Cardiac muscle cell (in vitro differentiated cells and primary cell): Measurements from ENCODE around the gene TSNAX. TPM values are rescaled to one million over a fixed set of nuclear protein-coding genes. Genes with fewer than 3 reads are reported as not detected.

Source experiments
- DNase-seq, 2 donors: peaks; one replicate each; pipeline versions ENCODE4 v3.0.0 to v3.0.0-alpha.2; 2010 to 2017; ENCODE audit warnings: low read depth in 1 of 2, low spot score in 1 of 2
- H3K27ac ChIP-seq: fragments of 200-600 bp; sonication (generic); 2 replicates; pipeline ENCODE4 v1.5.1; 2016
- H3K27me3 ChIP-seq: fragments of 200-600 bp; sonication (generic); 2 replicates; pipeline ENCODE4 v1.6.0; 2016; ENCODE audit warnings: control low read depth
- H3K36me3 ChIP-seq: fragments of 200-600 bp; sonication (generic); 2 replicates; pipeline ENCODE4 v1.5.1; 2016; ENCODE audit warnings: control low read depth
- H3K4me1 ChIP-seq: fragments of 200-600 bp; sonication (generic); 2 replicates; pipeline ENCODE4 v1.8.1; 2017; ENCODE audit warnings: low read depth, mild to moderate bottlenecking, mixed run types
- H3K4me3 ChIP-seq: fragments of 200-600 bp; sonication (generic); 2 replicates; pipeline ENCODE4 v1.5.1; 2016; ENCODE audit warnings: mild to moderate bottlenecking
- H3K9me3 ChIP-seq: fragments of 200-600 bp; sonication (generic); 2 replicates; pipeline ENCODE4 v1.5.1; 2017; ENCODE audit warnings: low read depth, mild to moderate bottlenecking, control low read depth
- CTCF ChIP-seq: IDR thresholded peaks from 2 replicates; pipeline ENCODE4 v1.5.1; 2012; ENCODE audit warnings: low read depth, mild to moderate bottlenecking, low read length
- polyA plus RNA-seq: library from polyadenylated mRNA; unstranded; fragments of >200 nt; fragmentation: Nextera tagmentation; extraction: Ambion mirVana; gene quantifications from 2 replicates; pipeline ENCODE4 v1.2.1, GENCODE V29; 2016
- total RNA-seq: library from RNA; depleted of rRNA; stranded (reverse); fragments of >200 nt; gene quantifications from 2 replicates; pipeline ENCODE4 v1.2.3, GENCODE V29; 2016

The TSNAX gene
- total and polyA plus RNA-seq, 2 experiments from 2014 or later, result 18.9 to 44.5 TPM

- no peaks in the 10 kb centered on the region for H3K27me3 ChIP-seq
Observed at GRCh38 chr1:231602673-231602984, 74.2 kb downstream of the TSNAX start.

GRCh38 chr1:231603598-231604275, 75.3 kb downstream of the TSNAX start:
- TF ChIP-seq CTCF, result peak; percentile 72
- no peaks in the 10 kb centered on the region for H3K9me3 ChIP-seq
- H3K4me3 ChIP-seq, result no peak overlapping the region
- H3K4me1 ChIP-seq, result no peaks in the 10 kb centered on the region
- H3K27ac ChIP-seq, result no peak overlapping the region
- DNase-seq, result peak; percentile 59 to 65
- H3K27me3 ChIP-seq, result no peaks in the 10 kb centered on the region
- no peaks in the 10 kb centered on the region for H3K36me3 ChIP-seq

More at GRCh38 chr1:231602673-231602984, 74.2 kb downstream of the TSNAX start:
- Histone ChIP-seq H3K36me3 (no peaks in the 10 kb centered on the region), H3K9me3 (no peaks in the 10 kb centered on the region), H3K4me1 (no peaks in the 10 kb centered on the region), H3K4me3 (no peak overlapping the region), H3K27ac (no peak overlapping the region)
- TF ChIP-seq CTCF, result no peak
- DNase-seq, result no peak

- TF ChIP-seq CTCF, result no peak
- Histone ChIP-seq H3K9me3 (no peaks in the 10 kb centered on the region), H3K4me3 (no peak overlapping the region), H3K4me1 (no peaks in the 10 kb centered on the region), H3K27me3 (no peaks in the 10 kb centered on the region), H3K36me3 (no peaks in the 10 kb centered on the region), H3K27ac (no peak overlapping the region)
- no peak for DNase-seq
Observed at GRCh38 chr1:231604276-231604621, 75.8 kb downstream of the TSNAX start.

GRCh38 chr1:231605149-231606100, 77.0 kb downstream of the TSNAX start:
- H3K27ac ChIP-seq, result no peak overlapping the region
- no peaks in the 10 kb centered on the region for H3K4me1 ChIP-seq
- H3K27me3 ChIP-seq, result no peaks in the 10 kb centered on the region
- H3K4me3 ChIP-seq, result no peak overlapping the region
- H3K9me3 ChIP-seq, result no peaks in the 10 kb centered on the region
- H3K36me3 ChIP-seq, result no peaks in the 10 kb centered on the region
- TF ChIP-seq CTCF, result no peak
- DNase-seq, result no peak

- no peaks in the 10 kb centered on the region for H3K27me3 ChIP-seq
- H3K36me3 ChIP-seq, result no peaks in the 10 kb centered on the region
- no peak overlapping the region for H3K4me3 ChIP-seq
- no peak for TF ChIP-seq CTCF
- H3K4me1 ChIP-seq, result no peaks in the 10 kb centered on the region
- H3K27ac ChIP-seq, result no peak overlapping the region
- no peaks in the 10 kb centered on the region for H3K9me3 ChIP-seq
- no peak for DNase-seq
Observed at GRCh38 chr1:231606712-231607111, 78.2 kb downstream of the TSNAX start.
